ENCODE results near the gene LAMA3.

DNA sequence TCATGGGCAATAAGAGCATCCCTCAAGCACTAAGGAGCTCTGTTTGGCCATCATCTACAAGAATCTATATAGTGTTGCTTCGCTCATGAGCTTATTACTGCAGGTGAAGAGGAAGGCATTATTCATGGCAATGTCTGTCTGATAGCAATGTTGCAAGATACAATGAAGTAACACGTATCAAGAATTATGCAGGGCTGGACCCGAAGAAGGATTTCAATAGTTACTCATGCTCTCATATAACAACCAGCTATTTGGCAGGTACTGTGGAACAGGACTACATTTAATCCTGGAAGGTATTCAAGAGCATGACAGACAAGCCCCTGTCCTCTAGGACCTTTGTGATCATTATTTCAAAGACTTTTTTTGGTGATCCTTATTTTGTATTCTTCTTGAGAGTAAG is 109.6 kb downstream of the LAMA3 start:
- TF ChIP-seq CTCF (conservative IDR thresholded peaks at IDR 0.05; ENCODE audit: low read depth in 2 of 2), result no peak
- TF ChIP-seq POLR2AphosphoS5 (IDR thresholded peaks at IDR 0.05; ENCODE audit: low read depth), result no peak
